ENCODE results near the gene IP6K3.

Gene IP6K3

GRCh38 chr6:33784787-33785186, 38.1 kb upstream of the IP6K3 start:
- TF ChIP-seq CTCF (IDR thresholded peaks at IDR 0.05; ENCODE audit: low read depth, low read length), result no peak
- no peak overlapping the region for H3K4me3 ChIP-seq (ENCODE audit: low read depth, low read length)
- in situ Hi-C loops (cut with HindIII; ENCODE audit: low sequenced_read_pairs), result no loop called here
- no peak for DNase-seq (ENCODE audit: low read depth, low spot score)

DNA sequence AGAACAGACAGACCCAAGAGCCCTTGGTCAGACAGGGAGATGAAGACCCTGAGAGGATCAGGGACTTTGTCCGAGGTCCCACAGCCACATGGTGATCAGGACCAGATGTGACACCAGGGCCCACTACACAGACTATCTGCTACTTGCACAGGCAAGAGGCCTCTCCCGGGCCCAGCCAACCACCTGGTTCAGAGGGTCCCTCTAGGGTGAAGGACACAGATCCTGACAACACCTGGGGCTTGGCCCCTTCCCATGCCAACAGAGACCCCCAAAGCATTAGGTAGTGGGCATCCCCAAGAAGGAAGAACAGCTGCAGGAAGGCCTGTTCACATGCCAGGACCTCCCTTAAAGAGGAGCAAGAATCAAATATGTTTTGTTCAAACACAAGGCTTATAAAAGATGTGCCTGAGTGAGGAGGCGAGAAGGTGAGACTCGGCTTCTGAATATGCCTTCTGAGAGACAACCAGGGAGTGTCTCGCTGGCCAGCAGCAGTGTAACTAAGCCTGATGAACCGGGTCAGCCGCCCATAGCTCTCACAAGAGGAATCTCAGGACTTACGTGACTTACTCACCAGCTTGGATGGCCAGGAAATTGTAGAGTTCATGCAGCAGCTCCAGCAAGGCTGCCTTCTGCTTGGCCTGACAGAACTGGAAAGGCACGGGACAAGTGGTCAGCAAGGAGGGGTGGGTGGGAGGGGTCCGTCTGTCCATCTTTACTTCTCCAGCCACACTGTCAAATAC, 37.2 kb upstream of the IP6K3 start:
- in situ Hi-C loops (cut with HindIII; ENCODE audit: low sequenced_read_pairs), result no loop called here
- H3K4me3 ChIP-seq (ENCODE audit: low read depth, low read length), result no peak overlapping the region
- no peak for TF ChIP-seq CTCF (IDR thresholded peaks at IDR 0.05; ENCODE audit: low read depth, low read length)
- no peak for DNase-seq (ENCODE audit: low read depth, low spot score)

DNA sequence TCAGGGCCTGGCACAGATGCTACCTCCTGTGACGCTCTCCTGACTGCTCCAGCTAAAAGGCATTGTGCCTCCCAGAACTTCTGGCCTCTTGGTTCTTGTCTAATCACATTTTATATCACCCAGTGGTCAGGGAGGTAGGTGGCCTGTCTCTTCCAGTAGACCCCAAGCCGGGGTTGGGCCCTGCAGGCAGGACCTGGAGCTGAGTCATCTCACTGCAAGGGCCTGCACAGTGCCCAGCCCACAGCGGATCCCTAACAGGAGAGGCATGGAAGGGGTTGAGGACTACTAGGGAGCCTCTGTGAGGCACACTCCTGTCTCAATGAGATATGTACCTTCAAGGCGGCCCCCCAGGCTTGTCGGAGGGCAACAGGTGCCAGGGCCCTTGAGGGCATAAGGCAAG, 35.9 kb upstream of the IP6K3 start:
- no peak for DNase-seq (ENCODE audit: low read depth, low spot score)
- in situ Hi-C loops (cut with HindIII; ENCODE audit: low sequenced_read_pairs), result no loop called here
- no peak overlapping the region for H3K4me3 ChIP-seq (ENCODE audit: low read depth, low read length)
- no peak for TF ChIP-seq CTCF (IDR thresholded peaks at IDR 0.05; ENCODE audit: low read depth, low read length)

GRCh38 chr6:33781131-33781975, 34.6 kb upstream of the IP6K3 start:
- TF ChIP-seq CTCF (IDR thresholded peaks at IDR 0.05; ENCODE audit: low read depth, low read length), result no peak
- no peak overlapping the region for H3K4me3 ChIP-seq (ENCODE audit: low read depth, low read length)
- in situ Hi-C loops (cut with HindIII; ENCODE audit: low sequenced_read_pairs), result no loop called here
- peak; percentile 79 for DNase-seq (ENCODE audit: low read depth, low spot score)

- TF ChIP-seq CTCF (IDR thresholded peaks at IDR 0.05; ENCODE audit: low read depth, low read length), result no peak
- H3K4me3 ChIP-seq (ENCODE audit: low read depth, low read length), result no peak overlapping the region
- in situ Hi-C loops (cut with HindIII; ENCODE audit: low sequenced_read_pairs), result no loop called here
- DNase-seq (ENCODE audit: low read depth, low spot score), result no peak
Observed at GRCh38 chr6:33779895-33780294, 33.2 kb upstream of the IP6K3 start.

- peak; percentile 23 for TF ChIP-seq CTCF (IDR thresholded peaks at IDR 0.05; ENCODE audit: low read depth, low read length)
- in situ Hi-C loops (cut with HindIII; ENCODE audit: low sequenced_read_pairs), result no loop called here
- DNase-seq (ENCODE audit: low read depth, low spot score), result no peak
- H3K4me3 ChIP-seq (ENCODE audit: low read depth, low read length), result no peak overlapping the region
Observed at GRCh38 chr6:33779290-33779689, 32.6 kb upstream of the IP6K3 start.
